C4-2B (cell line): ENCODE measurements around the gene KCTD5.

Source experiments
- H3K27ac ChIP-seq: fragments of 450-650 bp; 2 replicates; pipeline ENCODE4 v1.5.1; 2017
- CTCF ChIP-seq: fragments of 450-650 bp; conservative IDR thresholded peaks from 2 replicates; pipeline ENCODE4 v1.5.1; 2017; ENCODE audit warnings: mild to moderate bottlenecking
- ZFX ChIP-seq: fragments of 450-650 bp; IDR thresholded peaks from 2 replicates; pipeline ENCODE4 v1.6.1; 2017

The KCTD5 gene

GRCh38 chr16:2710711-2711231, 28.4 kb downstream of the KCTD5 start:
- H3K27ac ChIP-seq, result no peak overlapping the region
- TF ChIP-seq CTCF (no peak), ZFX (no peak)

- TF ChIP-seq CTCF, result no peak
- no peak for TF ChIP-seq ZFX
- H3K27ac ChIP-seq, result no peak overlapping the region
Measured at GRCh38 chr16:2711370-2712062, 29.2 kb downstream of the KCTD5 start.

- H3K27ac ChIP-seq, result no peak overlapping the region
- no peak for TF ChIP-seq CTCF
- no peak for TF ChIP-seq ZFX
Measured at GRCh38 chr16:2712063-2712441, 29.7 kb downstream of the KCTD5 start.

GRCh38 chr16:2712546-2712945, 30.2 kb downstream of the KCTD5 start:
- no peak for TF ChIP-seq ZFX
- TF ChIP-seq CTCF, result no peak
- no peak overlapping the region for H3K27ac ChIP-seq

GRCh38 chr16:2713523-2713922, 31.2 kb downstream of the KCTD5 start:
- TF ChIP-seq ZFX (no peak), CTCF (no peak)
- H3K27ac ChIP-seq, result no peak overlapping the region

- TF ChIP-seq ZFX (no peak), CTCF (no peak)
- H3K27ac ChIP-seq, result no peak overlapping the region
Measured at GRCh38 chr16:2713985-2714774, 31.9 kb downstream of the KCTD5 start.

- no peak overlapping the region for H3K27ac ChIP-seq
- TF ChIP-seq ZFX (no peak), CTCF (no peak)
Measured at GRCh38 chr16:2715064-2715463, 32.7 kb downstream of the KCTD5 start.
